Measurements from ENCODE around the gene ADSS1. TPM values are rescaled to one million over a fixed set of nuclear protein-coding genes. Genes with fewer than 3 reads are reported as not detected.

ADSS1 gene
- total RNA-seq, 1 donor from 2014 or later: 1.1 TPM

DNA sequence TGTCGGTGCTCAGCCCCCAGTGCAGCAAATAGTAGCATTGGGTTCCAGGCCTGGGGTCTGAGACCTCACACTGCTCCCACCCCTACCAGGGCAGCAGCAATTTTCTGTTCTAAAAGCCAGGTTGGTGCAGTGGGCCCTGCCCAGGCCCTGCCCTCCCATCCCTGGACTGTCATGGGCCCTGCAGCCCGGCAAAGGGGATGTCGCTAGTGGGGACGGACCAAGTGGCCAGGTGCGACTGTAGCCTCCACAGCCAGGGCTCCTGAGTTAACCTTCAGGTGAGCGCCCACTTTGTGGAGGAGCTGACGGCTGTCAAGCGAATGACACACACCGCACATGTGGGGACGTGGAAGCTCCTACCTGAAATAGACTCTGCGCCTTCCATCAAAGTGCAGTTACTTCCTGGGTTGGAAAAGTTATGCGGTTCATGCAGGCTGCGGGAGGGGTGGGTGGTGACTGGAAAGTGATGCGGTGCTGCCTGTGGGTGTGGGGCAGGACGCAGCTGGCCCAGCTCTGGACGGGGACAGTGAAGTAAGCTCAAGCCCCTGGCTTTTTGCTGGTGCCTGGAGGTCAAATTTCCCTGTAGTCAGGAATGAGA lies 33.1 kb upstream of the ADSS1 start:
- no peaks in the 10 kb centered on the region for H3K27me3 Mint-ChIP-seq (ENCODE audit: insufficient read depth)
- peaks cover 49% of the 10 kb centered on the region for H3K4me1 Mint-ChIP-seq (ENCODE audit: low read depth)
- peak overlapping the region; percentile 85 for H3K4me3 Mint-ChIP-seq
- no peak for DNase-seq (ENCODE audit: low spot score)
- H3K9me3 Mint-ChIP-seq: no peaks in the 10 kb centered on the region
- peak overlapping the region; percentile 44 for H3K27ac Mint-ChIP-seq
- peaks cover 3% of the 10 kb centered on the region for H3K36me3 Mint-ChIP-seq (ENCODE audit: low read depth)
- intact Hi-C loops (cut with micrococcal nuclease): loop anchor here (2.0 kb wide), 1 partner anchor 32 kb away; no protein-coding TSS in a partner anchor

DNA sequence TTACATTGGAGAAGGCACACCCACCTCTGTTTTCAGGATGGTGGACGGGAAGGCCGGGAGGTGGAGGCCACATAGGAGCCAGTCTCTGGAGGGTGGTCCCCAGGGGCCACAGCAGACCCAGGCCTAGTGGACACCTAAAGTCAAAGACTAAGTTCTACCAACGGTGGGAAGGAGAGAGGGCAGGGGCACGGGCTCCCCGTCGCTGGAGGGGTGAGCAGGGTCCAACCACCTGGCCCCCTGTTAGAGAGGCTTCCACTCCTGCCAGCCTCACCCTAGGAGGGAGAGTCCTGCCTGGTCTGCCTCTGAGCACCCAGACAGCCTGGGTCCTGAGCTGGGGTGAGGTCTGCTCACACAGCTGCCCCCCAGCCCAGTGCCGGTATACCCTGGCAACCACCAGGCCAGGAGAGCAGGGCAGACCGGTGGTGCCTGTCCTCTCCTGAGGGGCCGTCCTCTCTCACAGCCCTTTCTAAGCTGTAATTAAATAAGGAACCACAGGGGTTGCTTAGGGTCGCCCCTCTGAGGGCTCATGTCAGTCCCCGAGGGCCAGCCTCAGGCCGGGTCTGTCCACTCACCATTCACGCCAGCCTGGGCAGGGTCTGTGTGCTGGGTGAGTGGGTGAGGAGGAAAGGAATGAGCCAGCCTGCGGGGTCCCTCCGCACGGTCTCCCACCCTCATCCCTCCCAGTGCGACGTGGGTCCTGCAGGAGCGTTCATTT lies 32.3 kb upstream of the ADSS1 start:
- intact Hi-C loops (cut with micrococcal nuclease): loop anchor here (2.0 kb wide), 1 partner anchor 31 kb away; no protein-coding TSS in a partner anchor
- H3K27me3 Mint-ChIP-seq (ENCODE audit: insufficient read depth): no peaks in the 10 kb centered on the region
- no peaks in the 10 kb centered on the region for H3K9me3 Mint-ChIP-seq
- H3K4me3 Mint-ChIP-seq: peak overlapping the region; percentile 85
- peaks cover 4% of the 10 kb centered on the region for H3K36me3 Mint-ChIP-seq (ENCODE audit: low read depth)
- DNase-seq (ENCODE audit: low spot score): no peak
- peaks cover 49% of the 10 kb centered on the region for H3K4me1 Mint-ChIP-seq (ENCODE audit: low read depth)
- no peak overlapping the region for H3K27ac Mint-ChIP-seq

DNA sequence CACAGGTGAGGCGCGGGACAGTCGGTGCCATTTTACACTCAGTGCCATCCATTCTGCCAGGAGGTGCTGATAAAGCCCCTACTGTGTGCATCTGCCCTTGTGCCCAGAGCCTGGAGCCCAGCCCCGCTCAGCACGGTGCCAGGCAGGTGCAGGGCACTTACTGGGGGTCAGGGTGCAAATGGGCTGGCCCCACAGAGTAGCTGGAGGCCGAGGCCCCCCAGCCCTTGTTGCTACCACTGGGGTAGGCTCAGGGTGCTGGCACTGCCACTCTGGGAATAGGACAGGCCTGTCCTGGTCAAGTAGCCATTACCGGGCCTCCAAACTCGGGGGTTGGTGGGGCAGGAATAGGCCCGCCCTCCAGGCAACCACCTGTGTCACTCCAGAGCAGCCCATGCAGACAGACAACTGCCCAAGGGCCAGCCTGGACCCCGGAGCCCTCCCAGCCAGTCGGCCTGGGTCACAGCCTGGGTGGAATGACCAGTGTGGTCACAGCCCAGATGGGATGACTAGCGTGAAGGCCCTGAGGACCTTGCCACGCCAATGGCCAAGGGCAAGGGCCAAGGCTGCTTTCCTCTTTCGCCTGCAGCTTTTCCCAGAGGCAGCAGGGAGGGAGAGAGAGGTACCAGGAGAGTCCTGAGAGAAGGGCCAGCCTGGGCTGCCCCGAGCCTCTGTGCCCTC lies 31.6 kb upstream of the ADSS1 start:
- intact Hi-C loops (cut with micrococcal nuclease): no loop called here
- no peak for DNase-seq (ENCODE audit: low spot score)
- Mint-ChIP-seq H3K36me3 (ENCODE audit: low read depth) (peaks cover 6% of the 10 kb centered on the region), H3K27me3 (ENCODE audit: insufficient read depth) (no peaks in the 10 kb centered on the region), H3K4me3 (peak overlapping the region; percentile 22), H3K4me1 (ENCODE audit: low read depth) (peaks cover 42% of the 10 kb centered on the region), H3K27ac (no peak overlapping the region), H3K9me3 (no peaks in the 10 kb centered on the region)

DNA sequence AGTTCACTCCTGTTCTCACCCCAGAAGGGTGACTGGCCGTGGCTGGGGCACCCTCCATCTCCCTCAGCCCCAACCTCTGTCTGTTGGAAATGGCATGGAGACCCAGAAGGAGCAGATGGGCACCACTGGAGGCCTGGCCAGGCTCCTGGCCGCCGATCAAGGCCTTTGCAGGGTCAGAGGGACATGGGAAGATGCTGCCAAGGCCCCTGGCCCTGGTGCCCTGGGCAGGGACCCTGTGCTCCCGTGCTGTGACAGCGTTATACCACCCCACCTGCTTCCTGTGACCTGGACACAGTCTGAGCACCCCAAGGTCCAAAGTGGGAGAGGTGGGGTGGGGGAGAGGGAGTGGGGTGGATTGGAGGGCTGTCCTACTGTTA lies 31.1 kb upstream of the ADSS1 start:
- no peak overlapping the region for H3K27ac Mint-ChIP-seq
- intact Hi-C loops (cut with micrococcal nuclease): no loop called here
- H3K4me3 Mint-ChIP-seq: peak overlapping the region; percentile 22

GRCh38 chr14:104693482-104694431 lies 30.3 kb upstream of the ADSS1 start:
- Mint-ChIP-seq H3K36me3 (ENCODE audit: low read depth) (peaks cover 7% of the 10 kb centered on the region), H3K27me3 (ENCODE audit: insufficient read depth) (no peaks in the 10 kb centered on the region), H3K9me3 (no peaks in the 10 kb centered on the region), H3K27ac (peak overlapping the region; percentile 75), H3K4me1 (ENCODE audit: low read depth) (peaks cover 36% of the 10 kb centered on the region), H3K4me3 (peak overlapping the region; percentile 53)
- DNase-seq (ENCODE audit: low spot score): no peak
- intact Hi-C loops (cut with micrococcal nuclease): loop anchor here (2.0 kb wide), 1 partner anchor 59 kb away; the partner anchor contains the start of gene SIVA1

More for the DNA sequence above, 31.1 kb upstream of the ADSS1 start:
- Mint-ChIP-seq H3K9me3 (no peaks in the 10 kb centered on the region), H3K27me3 (ENCODE audit: insufficient read depth) (no peaks in the 10 kb centered on the region), H3K4me1 (ENCODE audit: low read depth) (peaks cover 37% of the 10 kb centered on the region), H3K36me3 (ENCODE audit: low read depth) (peaks cover 7% of the 10 kb centered on the region)
- DNase-seq (ENCODE audit: low spot score): no peak

- Mint-ChIP-seq H3K27me3 (ENCODE audit: insufficient read depth) (no peaks in the 10 kb centered on the region), H3K27ac (peak overlapping the region; percentile 75), H3K36me3 (ENCODE audit: low read depth) (peaks cover 7% of the 10 kb centered on the region), H3K4me3 (peak overlapping the region; percentile 53), H3K4me1 (ENCODE audit: low read depth) (peaks cover 36% of the 10 kb centered on the region), H3K9me3 (no peaks in the 10 kb centered on the region)
- intact Hi-C loops (cut with micrococcal nuclease): loop anchor here (2.0 kb wide), 1 partner anchor 58 kb away; the partner anchor contains the start of gene SIVA1
- no peak for DNase-seq (ENCODE audit: low spot score)
Observed at GRCh38 chr14:104694475-104694950, 29.5 kb upstream of the ADSS1 start.

GRCh38 chr14:104694991-104695659 lies 28.9 kb upstream of the ADSS1 start:
- peaks cover 36% of the 10 kb centered on the region for H3K4me1 Mint-ChIP-seq (ENCODE audit: low read depth)
- H3K27ac Mint-ChIP-seq: peak overlapping the region; percentile 87
- DNase-seq (ENCODE audit: low spot score): peak; percentile 39
- H3K36me3 Mint-ChIP-seq (ENCODE audit: low read depth): peaks cover 7% of the 10 kb centered on the region
- peak overlapping the region; percentile 62 for H3K4me3 Mint-ChIP-seq
- intact Hi-C loops (cut with micrococcal nuclease): loop anchor here (2.0 kb wide), 1 partner anchor 58 kb away; the partner anchor contains the start of gene SIVA1
- no peaks in the 10 kb centered on the region for H3K27me3 Mint-ChIP-seq (ENCODE audit: insufficient read depth)
- H3K9me3 Mint-ChIP-seq: no peaks in the 10 kb centered on the region

DNA sequence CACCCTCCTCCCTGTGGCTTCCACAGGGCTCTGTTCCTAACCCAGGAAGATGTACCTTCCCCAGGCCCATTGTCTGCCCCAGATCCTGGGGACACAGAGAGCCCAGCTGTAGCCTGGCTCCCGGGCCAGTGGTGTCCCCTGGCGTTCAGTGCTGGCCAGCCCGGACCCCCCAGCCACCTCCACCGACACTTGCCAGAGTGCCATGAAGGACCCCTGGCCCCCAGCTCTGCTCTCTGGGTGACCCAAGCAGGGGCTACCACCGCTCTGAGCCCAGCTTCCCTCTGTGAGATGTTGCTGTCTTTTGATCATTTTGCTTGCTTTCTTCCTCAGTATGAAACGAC lies 28.4 kb upstream of the ADSS1 start:
- Mint-ChIP-seq H3K4me1 (ENCODE audit: low read depth) (peaks cover 35% of the 10 kb centered on the region), H3K36me3 (ENCODE audit: low read depth) (peaks cover 7% of the 10 kb centered on the region), H3K4me3 (peak overlapping the region; percentile 25), H3K9me3 (no peaks in the 10 kb centered on the region), H3K27ac (peak overlapping the region; percentile 87), H3K27me3 (ENCODE audit: insufficient read depth) (no peaks in the 10 kb centered on the region)
- DNase-seq (ENCODE audit: low spot score): no peak
- intact Hi-C loops (cut with micrococcal nuclease): loop anchor here (2.0 kb wide), 1 partner anchor 57 kb away; the partner anchor contains the start of gene SIVA1

- H3K4me1 Mint-ChIP-seq (ENCODE audit: low read depth): peaks cover 25% of the 10 kb centered on the region
- peaks cover 7% of the 10 kb centered on the region for H3K36me3 Mint-ChIP-seq (ENCODE audit: low read depth)
- intact Hi-C loops (cut with micrococcal nuclease): no loop called here
- H3K27me3 Mint-ChIP-seq (ENCODE audit: insufficient read depth): no peaks in the 10 kb centered on the region
- DNase-seq (ENCODE audit: low spot score): no peak
- no peaks in the 10 kb centered on the region for H3K9me3 Mint-ChIP-seq
- peak overlapping the region; percentile 87 for H3K27ac Mint-ChIP-seq
- H3K4me3 Mint-ChIP-seq: no peak overlapping the region
Observed at GRCh38 chr14:104696671-104697316, 27.2 kb upstream of the ADSS1 start.

DNA sequence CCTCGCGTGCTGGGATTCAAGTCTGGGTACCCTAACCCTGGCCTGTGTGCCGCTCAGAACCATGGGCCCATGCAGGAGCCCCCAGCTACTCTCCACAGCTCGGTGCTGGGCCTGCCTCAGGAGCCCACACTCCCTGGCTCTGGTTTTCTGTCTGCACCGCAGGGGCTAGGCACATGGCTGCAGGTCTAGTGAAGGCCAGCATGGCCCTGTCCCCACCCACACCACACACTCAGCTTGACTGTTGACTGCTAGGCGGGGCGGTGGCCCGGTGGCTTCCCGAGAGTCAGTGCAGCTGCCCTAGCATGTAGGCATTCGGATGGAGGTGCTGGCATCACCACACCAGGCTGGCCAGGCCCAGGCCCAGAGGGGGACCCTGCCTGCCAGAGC lies 26.7 kb upstream of the ADSS1 start:
- DNase-seq (ENCODE audit: low spot score): no peak
- no peaks in the 10 kb centered on the region for H3K9me3 Mint-ChIP-seq
- intact Hi-C loops (cut with micrococcal nuclease): no loop called here

DNA sequence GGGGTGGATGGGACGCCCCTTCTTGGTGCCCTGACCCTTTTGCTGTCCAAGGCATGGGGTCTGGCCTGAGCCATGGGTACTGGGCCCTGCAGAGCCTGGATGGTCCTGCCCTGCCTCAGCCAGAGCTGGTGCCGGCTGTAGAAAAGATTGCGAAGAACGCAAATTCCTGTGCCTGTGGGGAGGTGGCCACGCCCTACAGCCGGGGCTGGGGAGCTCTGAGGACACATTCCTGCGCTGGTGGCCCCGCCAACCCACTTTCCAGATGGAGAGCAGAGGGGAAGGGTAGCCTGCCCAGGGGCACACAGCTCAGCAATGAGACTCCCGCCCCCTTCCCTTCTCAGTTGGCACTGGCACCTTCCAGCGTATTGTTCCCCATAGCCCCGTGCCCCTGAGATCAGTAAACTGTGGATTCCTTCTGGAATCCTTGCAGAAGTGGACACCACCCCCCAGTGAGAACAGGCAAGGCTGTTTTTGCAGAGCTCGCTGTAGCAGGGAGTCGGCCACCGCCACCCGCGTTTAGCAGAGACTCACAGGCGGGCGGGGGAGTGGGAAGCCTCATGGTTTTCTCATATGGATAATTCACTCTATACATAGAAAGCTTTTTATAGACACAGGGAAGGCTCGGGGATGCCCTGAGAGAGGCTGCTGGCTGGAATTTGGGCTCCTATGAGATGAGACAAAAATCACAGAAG lies 26.0 kb upstream of the ADSS1 start:
- no peak overlapping the region for H3K4me3 Mint-ChIP-seq
- intact Hi-C loops (cut with micrococcal nuclease): no loop called here

More for the DNA sequence above, 26.7 kb upstream of the ADSS1 start:
- Mint-ChIP-seq H3K4me3 (no peak overlapping the region), H3K27ac (no peak overlapping the region), H3K36me3 (ENCODE audit: low read depth) (peaks cover 7% of the 10 kb centered on the region), H3K27me3 (ENCODE audit: insufficient read depth) (no peaks in the 10 kb centered on the region), H3K4me1 (ENCODE audit: low read depth) (peaks cover 25% of the 10 kb centered on the region)

More for the DNA sequence above, 26.0 kb upstream of the ADSS1 start:
- peaks cover 25% of the 10 kb centered on the region for H3K4me1 Mint-ChIP-seq (ENCODE audit: low read depth)
- no peak for DNase-seq (ENCODE audit: low spot score)
- H3K36me3 Mint-ChIP-seq (ENCODE audit: low read depth): peaks cover 7% of the 10 kb centered on the region
- H3K9me3 Mint-ChIP-seq: no peaks in the 10 kb centered on the region
- H3K27ac Mint-ChIP-seq: no peak overlapping the region
- no peaks in the 10 kb centered on the region for H3K27me3 Mint-ChIP-seq (ENCODE audit: insufficient read depth)

All from activated T-helper 1 cell treated with anti-CD3 and anti-CD28 coated beads, Interleukin-12 subunit alpha, Interleukin-12 subunit beta, Interleukin-2, Interleukin-4 antibody, amounts not matched to agents 30 ng/mL and 10 ng/mL and 1 ng/mL, durations not matched to agents 14 hours and 24 hours and 36 hours (primary cell).